HL-60/S4 (cell line): Measurements from ENCODE around the gene RRN3.
"Not testable (repeated sequence)": the region's sequence is repeated elsewhere in the genome, so short reads cannot be mapped to it uniquely, and the experiment has no call there.

Experiments used
- in situ Hi-C: fragments of 300-500 bp; cut with MboI; formaldehyde crosslinking; loops from 2 replicates; pipeline ENCODE4 v1.14.3; 2022; ENCODE audit warnings: low sequenced_read_pairs

The RRN3 gene

DNA sequence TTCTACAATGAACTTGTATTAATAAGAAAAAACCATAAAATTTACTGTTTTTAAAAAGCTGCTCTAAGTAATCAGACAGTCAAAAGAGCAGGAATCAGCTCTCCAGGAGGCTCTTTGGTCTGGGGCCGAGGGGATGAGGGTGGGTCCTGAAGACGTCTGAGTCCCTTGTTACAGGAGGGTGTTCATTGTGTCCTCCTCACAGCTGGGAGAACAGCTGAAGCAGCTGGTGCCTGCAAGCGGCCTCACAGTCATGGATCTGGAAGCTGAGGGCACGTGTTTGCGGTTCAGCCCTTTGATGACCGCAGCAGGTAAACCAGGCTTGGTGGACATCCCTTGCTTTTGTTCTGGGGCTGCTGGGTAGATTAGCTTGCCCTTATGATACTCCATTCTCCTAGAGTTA is 64.3 kb downstream of the RRN3 start:
- in situ Hi-C loops: not testable (repeated sequence)

DNA sequence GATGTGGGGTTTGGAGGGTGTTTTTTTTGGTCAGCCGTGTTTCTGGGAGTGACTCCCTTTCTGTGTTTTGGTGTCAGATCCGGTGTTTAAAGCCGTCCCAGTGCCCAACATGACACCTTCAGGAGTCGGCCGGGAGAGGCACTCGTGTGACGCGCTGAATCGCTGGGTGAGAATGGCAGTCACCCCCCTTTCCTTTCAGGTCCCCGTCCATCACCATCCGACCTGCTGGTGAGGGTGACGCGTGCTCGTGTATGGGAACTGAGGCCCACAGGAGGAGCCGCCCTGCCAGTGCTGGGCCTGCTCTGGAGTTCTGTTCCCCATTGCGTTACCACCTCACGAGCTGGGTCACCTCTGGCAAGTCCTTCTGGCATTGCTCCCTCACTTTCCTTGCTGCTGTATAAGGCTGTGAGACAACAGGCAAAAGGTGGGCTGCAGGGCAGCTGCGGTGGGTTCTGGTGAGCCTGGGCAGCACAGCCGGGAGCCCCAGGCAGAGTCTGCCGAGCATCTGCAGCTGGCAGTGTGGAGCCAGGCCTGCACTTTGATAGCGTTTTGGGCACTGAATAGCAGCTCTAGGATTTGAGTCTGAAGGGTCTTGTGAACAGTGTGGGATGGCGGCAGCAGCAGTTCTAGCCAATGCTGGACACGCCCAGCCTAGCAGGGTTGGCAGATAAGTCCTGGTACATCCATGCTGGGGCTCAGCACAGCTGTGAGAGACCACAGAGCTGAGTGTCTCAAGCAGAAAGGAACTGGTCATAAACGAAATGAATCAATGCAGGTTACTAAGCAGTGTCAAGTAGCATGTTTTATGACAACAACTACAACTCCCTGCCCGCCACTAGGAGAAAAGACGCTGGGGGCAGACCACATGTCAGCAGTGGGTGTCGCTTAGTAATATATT is 65.0 kb downstream of the RRN3 start:
- in situ Hi-C loops: not testable (repeated sequence)

DNA sequence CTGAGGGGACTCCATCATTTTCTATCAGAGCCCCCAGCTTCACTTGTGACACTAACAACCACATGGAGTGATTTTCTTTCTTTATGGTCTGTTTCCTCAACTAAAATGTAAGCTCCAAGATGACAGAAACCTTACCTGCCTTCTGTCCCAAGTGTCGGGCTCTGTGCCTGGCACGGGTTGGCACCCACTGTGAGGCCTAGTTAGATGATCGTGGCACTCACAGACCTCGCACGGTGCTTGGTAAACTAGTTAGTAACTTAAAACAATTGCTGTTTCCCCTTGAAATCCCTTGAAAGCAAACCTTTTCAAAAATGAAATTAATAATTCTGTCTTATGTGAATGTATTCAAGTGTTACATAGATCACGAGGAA is 65.7 kb downstream of the RRN3 start:
- in situ Hi-C loops: not testable (repeated sequence)

DNA sequence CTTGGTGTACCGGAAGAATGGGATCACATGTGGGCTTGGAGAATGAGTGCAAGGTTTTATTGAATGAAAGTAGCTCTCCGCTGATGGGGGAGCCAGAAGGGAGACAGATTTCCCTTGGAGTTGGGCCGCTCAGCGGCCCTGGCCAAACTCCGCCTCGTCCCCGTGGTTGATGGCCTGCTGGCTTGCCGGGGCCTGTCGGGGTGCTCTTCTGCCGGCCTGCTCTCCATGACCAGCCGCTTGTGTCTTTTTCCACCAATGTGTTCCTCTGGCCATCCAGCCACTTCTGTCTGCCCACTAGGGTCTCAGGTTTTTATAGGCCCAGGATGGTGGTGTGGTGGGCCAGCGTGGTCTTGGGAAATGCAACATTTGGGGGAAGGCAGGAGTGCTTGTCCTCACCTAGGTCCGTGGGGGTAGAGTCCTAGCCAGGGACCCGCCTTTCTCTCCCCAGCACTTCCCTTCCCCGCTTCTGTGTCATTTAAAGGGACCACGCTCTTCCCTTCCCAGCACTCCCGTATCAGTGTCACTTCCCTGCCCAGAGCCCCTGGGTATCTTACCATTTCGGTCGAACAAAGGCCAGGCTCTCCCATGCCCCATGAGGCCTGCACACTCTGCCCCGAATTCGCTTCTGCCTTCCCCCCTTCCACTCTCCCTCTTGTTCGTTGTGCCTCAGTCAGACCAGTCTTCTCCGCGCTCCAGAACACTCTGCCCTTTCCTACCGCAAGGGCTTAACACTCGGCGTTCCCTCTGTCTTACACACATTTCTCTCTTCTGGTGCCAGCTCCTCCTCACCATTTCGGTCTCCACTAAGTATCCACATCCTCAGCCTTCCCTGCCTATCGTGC is 66.3 kb downstream of the RRN3 start:
- in situ Hi-C loops: not testable (repeated sequence)

DNA sequence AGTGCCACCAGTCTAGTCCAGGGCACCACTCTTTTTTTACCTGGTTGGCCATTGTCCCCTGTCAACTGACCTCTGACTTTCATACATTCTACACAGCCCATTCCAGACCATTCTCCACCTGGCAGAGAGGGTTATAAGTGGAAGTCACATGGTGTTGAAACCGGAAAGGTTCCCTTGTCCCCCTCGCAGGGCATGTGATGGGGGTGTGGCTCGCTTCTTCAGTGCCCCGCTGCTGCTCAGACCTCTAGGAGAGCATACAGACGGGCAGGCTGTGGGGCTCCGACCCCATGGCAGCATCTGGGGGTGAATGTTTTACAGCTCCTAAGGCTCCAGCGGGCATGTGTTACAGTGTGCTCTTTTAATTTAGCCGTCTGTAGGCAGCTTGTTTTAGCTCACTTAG is 67.0 kb downstream of the RRN3 start:
- in situ Hi-C loops: not testable (repeated sequence)

DNA sequence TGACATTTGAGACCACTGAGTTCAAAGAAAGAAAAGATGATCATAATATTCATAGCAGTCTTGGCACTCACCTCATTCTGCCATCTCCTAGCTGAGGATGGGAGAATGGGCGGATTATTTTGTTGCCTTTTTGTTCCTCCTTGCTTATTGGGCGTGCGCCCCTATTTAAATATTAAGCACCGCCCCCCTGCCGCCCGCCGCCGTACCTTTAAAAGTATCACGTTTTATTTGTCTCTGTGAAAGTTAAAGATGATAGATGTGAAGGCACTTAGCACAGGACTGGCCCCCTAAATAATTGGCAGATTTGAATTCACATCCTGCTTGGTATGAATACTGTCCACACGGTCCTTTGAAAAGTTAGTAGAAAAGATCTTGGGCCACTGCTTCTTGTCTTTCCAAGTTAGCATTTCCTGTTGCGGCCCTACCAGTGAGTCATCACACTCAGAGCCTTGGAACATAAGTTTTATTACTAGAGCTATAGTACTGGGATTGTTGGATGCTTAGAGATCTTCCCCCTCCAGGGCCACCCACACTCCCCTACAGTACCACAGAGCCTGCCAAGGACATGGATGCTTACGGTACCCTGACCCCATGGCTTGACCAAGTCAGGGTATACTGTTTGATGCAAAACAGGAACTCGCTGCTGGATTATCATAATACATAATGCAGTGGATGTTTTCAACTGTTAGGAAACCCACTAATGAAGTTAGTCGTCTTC is 68.7 kb downstream of the RRN3 start:
- in situ Hi-C loops: not testable (repeated sequence)

DNA sequence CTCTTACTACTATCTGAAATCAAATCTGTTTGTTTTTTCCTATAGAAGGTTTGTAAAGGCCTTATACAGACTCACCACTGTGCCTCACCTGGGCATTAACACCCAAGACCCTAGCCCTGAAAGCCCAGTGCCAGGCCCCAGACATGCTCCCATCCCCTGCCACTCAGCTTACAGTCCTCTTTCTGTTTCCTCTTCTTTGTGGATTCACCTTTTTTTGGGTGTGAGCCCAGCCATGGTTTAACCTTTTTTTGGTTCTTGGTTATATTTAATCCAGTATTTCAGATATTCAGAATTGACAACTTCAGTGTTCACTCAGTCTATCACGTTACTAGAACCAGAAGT is 69.2 kb downstream of the RRN3 start:
- in situ Hi-C loops: not testable (repeated sequence)

DNA sequence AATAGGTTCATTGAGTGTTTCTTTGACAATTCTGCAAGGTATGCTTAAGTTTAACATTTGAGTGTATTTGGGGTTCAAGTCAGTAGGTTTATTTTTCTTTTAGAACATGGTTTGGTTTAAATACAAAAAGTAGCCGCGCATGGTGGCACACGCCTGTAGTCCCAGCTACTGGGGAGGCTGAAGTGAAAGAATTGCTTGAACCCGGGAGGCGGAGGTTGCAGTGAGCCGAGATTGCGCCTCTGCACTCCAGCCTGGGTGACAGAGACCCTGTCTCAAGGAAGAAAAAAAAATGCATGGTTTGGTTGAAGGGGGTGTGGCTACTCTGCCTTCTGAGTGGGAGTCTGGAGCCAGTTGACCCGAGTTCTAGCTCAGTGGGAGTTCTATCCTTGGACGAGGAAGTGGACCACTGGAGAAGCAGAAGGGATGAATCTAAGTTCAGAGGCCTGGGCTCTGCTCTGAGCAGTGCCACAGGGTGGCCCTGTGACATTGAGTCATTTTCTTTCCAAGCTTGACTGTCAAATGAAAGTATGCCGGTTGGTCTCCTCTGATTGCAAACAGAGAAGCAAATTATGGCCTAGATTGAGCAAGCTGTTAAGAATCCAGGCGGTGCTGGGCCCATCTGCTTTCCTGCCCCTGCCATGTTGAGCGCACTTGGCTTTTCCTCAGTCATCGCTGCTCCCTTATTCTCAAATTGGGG is 70.5 kb downstream of the RRN3 start:
- in situ Hi-C loops: not testable (repeated sequence)

DNA sequence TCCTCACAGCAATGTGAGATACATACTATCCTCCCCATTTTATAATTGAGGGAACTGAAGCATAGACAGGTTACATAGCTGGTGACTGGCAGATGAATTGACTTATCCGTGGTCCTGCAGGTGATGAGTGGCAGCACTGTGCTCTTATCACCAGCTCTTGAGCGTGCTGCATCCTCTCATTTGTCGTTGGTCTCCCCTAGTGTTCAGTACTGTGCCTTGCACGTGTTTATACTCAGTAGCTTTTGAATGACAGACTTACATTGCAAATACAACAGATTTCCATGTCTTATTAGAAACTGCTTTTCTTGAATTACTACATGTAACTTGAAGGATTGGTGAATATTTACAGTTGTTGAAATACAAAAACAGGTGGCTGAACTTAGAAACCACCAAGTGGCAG is 71.9 kb downstream of the RRN3 start:
- in situ Hi-C loops: not testable (repeated sequence)

DNA sequence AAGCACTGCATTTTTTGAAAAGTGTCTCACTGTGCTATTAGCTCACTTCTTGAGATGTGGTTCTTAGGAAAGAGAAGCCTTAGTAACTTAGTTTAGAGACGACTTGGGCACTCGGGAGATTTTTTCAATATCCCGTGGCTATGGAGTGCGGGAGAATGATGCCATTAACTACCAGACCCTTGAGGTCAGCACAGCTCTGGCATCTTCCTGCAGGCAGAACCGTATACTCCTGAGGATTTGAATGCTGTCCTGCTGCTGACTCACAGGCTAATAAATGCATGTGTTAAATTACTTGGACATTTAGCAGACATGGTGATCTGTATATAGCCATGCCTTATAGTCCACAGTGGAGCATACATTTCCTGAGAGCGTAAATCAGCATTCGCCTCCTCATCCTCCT is 72.6 kb downstream of the RRN3 start:
- in situ Hi-C loops: not testable (repeated sequence)

DNA sequence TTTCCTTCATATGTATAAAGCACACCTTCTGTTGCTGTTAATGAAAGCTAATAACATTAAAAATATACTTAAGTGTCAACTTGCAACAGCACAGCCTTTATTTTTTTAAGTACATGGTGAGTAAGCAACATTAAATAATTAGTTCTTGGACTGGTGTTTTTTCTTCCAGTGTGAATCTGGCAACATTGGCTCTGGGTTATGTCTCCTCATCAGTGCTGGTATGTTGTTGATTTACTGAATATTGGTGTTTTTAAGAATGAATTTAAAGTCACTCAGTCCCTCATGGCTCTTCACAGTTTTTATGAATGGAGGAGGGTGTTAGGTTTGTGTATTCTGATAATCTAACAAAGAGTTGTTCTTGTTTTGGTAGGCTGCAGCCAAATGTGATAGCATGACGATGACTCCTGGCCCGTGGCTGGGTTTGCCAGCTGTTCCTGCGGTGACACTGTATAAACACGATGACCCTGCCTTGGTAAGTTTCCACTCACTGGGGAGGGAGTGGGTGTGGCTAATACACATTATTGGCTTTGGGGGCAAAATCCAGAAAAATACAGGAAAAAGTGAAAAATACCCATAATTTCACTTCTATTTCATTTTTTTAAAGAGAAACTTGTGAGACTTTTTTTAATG is 77.0 kb downstream of the RRN3 start:
- in situ Hi-C loops: not testable (repeated sequence)

DNA sequence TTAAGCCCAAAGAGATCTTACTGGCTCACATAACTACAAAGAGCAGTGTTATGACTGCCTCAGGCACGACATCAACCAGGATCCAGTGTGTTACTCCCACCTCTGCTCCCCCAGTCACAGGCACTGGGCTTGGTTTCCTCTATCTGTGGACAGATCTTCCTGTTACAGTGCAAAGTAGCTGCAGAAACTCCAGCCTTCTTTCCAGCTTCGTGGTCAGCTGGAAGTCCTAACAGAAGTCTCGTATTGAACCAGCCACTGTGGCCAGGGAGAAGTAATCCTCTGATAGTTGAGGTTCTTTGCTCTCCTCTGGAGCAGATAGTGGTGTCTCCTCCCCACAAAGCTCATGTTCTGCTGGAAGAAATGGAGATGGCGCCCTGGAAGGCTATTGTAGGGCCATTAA is 77.7 kb downstream of the RRN3 start:
- in situ Hi-C loops: not testable (repeated sequence)

DNA sequence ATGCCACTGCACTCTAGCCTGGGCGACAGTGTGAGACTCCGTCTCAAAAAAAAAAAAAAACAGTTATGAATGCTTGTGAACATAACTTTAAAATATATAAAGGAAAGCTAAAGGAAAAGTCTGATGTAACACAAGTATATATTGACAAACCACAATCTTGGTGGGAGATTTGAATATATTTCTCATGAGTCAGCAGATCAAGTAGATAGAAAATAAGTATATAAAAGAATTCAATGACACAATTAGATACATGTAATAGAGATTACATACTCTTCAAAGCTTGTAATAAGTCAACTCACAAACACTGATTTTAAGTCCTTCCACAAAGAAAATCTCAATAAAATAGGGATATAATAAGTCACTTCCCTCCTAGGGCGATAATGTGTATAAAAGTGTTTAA is 78.4 kb downstream of the RRN3 start:
- in situ Hi-C loops: not testable (repeated sequence)

DNA sequence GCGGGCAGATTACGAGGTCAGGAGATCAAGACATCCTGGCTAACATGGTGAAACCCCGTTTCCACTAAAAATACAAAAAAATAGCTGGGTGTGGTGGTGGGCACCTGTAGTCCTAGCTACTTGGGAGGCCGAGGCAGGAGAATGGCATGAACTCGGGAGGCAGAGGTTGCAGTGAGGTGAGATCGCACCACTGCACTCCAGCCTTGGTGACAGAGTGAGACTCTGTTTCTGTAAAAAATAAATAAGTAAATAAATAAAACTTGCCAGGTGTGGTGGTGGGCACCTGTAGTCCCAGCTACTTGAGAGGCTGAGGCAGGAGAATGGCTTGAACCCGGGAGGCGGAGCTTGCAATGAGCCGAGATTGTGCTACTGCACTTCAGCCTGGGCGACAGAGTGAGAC is 81.1 kb downstream of the RRN3 start:
- in situ Hi-C loops: not testable (repeated sequence)
